Pancreas (tissue), 10 donors: ENCODE results near the gene ANKRD20A1. TPM values are rescaled to one million over a fixed set of nuclear protein-coding genes. Genes with fewer than 3 reads are reported as not detected.
"Not testable (repeated sequence)": the region's sequence is repeated elsewhere in the genome, so short reads cannot be mapped to it uniquely, and the experiment has no call there.

ENCODE experiments used
- ATAC-seq, 4 donors: fragments of 200-7000 bp; cut with Tn5 transposase; one replicate each; pipeline versions ENCODE4 v1.8.0 to v1.9.1; 2020; ENCODE audit warnings: mild to moderate bottlenecking in 4 of 4, moderate library complexity in 4 of 4
- DNase-seq, 6 donors: peaks; one replicate each; pipeline ENCODE4 v3.0.0-alpha.2; 2020
- FAIRE-seq: peaks from 2 replicates; lab custom pipeline; 2012; peaks lifted over from hg19 to GRCh38; lab: Jason Lieb, UNC
- H3K27ac ChIP-seq, 4 donors: fragments of 200-600 bp; sonication (generic); 1 replicate in 3 of 4; 2 replicates in 1 of 4; pipeline versions ENCODE4 v1.5.0 to v1.8.0; 2020
- H3K27me3 ChIP-seq, 4 donors: fragments of 200-600 bp; one replicate each; pipeline ENCODE4 v1.8.0; 2021
- H3K36me3 ChIP-seq, 3 donors: fragments of 200-600 bp; sonication (generic) in 1 of 3; one replicate each; pipeline versions ENCODE4 v1.5.0 to v1.8.0; 2020 to 2021
- H3K4me1 ChIP-seq, 3 donors: fragments of 200-600 bp; one replicate each; pipeline ENCODE4 v1.8.0; 2021
- H3K4me3 ChIP-seq, 4 donors: fragments of 200-600 bp; sonication (generic) in 2 of 4; one replicate each; pipeline versions ENCODE4 v1.5.0 to v1.8.0; 2020 to 2021
- H3K9me3 ChIP-seq, 4 donors: fragments of 200-600 bp; one replicate each; pipeline ENCODE4 v1.8.0; 2021
- WGBS, 2 donors: extraction: QIAGEN DNeasy Blood & Tissue Kit; methylation state at CpG; one replicate each; pipeline ENCODE4 v1.1.7; 2013; 5-methylcytosine and 5-hydroxymethylcytosine counted together
- intact Hi-C, 3 donors: fragments of 100-400 bp; cut with DNase I; formaldehyde crosslinking; loops; one replicate each; pipeline versions ENCODE4 v1.11.1 to v1.14.2; 2022
- polyA plus RNA-seq, 2 donors: library from polyadenylated mRNA; stranded (reverse); fragments of 200-250 nt; gene quantifications; one replicate each; pipeline ENCODE4 v1.2.3, GENCODE V29; 2013
- total RNA-seq, 6 donors: library from RNA; stranded (reverse); fragmentation: NEBNext Ultra II Directional in 4 of 6; extraction: Animal tissue kit (Norgen Biotek cat#: 25700) in 4 of 6; gene quantifications; one replicate each; pipeline versions ENCODE4 v1.2.1 to v1.2.4, GENCODE V29; 2021 to 2023
- donor health status: healthy with polysubstance abuse.
- donor health status: DM: no; HTN: no; CAD: no; lungs with moderate emphysema.
- donor health status: DM: no; HTN: no; CAD: no.
- donor health status: control.
- donor health status: control.
- donor health status: Bipolar disorder and iron deficiency.
- donor health status: DM: yes; HTN: yes; CAD: no.
- donor health status: DM: no; HTN: no; CAD: no.
- donor health status: DM: no; HTN: no; CAD: no.
- donor health status: DM: yes; HTN: yes; CAD: no.

The ANKRD20A1 gene
- total RNA-seq (1 to 10 TPM; 2.1 to 7.1 (median 3.3) TPM), polyA plus RNA-seq (1 to 10 TPM; 3.0 to 5.2 TPM)

DNA sequence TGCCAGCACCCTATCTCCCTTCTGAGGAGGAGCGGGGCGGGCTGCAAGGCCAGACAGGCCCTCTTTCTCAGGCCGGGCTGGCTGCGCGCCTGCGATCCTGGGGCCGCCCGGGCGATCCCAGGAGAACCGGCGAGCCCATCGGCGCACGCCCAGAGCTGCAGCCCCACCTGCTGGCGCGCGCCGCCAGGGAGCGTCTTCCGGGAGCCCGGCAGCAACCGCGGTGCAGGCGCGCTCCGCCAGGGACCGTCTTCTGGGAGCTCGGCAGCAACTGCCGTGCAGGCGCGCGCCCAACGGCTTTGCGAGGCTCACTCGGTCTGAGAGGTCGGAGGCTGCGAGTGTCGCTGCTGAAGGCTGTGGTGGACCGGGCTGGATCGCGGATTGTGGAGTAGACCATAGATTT, at the start of gene ANKRD20A1:
ANKRD20A1 (plus strand) TSS at position 61 of the 400 bp plus-strand sequence. CDS start 496 bp downstream, outside the sequence.
- FAIRE-seq, intact Hi-C loops, H3K4me1 ChIP-seq, H3K9me3 ChIP-seq, H3K36me3 ChIP-seq, H3K27me3 ChIP-seq, H3K27ac ChIP-seq, H3K4me3 ChIP-seq: not testable (repeated sequence)
- no CpG with 5 or more reads among the region's 41 CpGs for WGBS, 2 donors
- ATAC-seq (peak in 2 of 4 donors; percentile 65 to 68), DNase-seq (peak in 1 of 6 donors; percentile 69)

DNA sequence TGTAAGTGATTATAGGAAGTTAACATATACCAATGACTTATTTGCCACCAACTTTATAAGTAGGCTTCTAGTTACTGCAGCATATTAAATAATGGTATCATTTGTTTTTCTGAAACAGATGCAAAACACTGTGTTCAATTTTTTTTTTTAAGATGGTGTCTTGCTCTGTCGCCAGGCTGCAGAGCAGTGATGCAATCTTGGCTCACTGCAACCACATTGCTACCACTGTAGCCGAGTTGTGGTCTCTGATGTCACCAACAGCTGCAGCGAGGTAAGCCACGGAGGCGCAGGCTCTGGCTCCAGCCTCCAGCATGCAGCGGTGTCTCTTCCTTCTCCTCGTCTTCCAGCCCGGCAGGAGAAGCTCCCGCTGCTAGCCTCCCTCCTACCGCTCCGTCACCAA, 26.6 kb upstream of the ANKRD20A1 start:
- H3K27me3 ChIP-seq, H3K9me3 ChIP-seq, FAIRE-seq, H3K36me3 ChIP-seq, intact Hi-C loops, H3K4me3 ChIP-seq, H3K4me1 ChIP-seq, H3K27ac ChIP-seq, DNase-seq, ATAC-seq: not testable (repeated sequence)
- WGBS, 2 donors: 79 to 82% methylated on average over 6 to 7 of the region's 11 CpGs
